Fibroblast of skin of abdomen (primary cell): ENCODE measurements around the gene PIP4K2C. TPM values are rescaled to one million over a fixed set of nuclear protein-coding genes. Genes with fewer than 3 reads are reported as not detected.

ENCODE experiments used
- DNase-seq: peaks from one replicate; pipeline ENCODE4 v3.0.0-alpha.2; 2013
- polyA plus RNA-seq, 2 experiments: library from polyadenylated mRNA; unstranded; fragments of 120-200 nt; gene quantifications; one replicate each; pipeline ENCODE4 v1.2.1, GENCODE V29; 2013; ENCODE audit not compliant: insufficient read length in 2 of 2

The PIP4K2C gene
- polyA plus RNA-seq (2013, experiment 1 of 2; ENCODE audit: insufficient read length), result 15.7 TPM
- 13.8 TPM for polyA plus RNA-seq (2013, experiment 2 of 2; ENCODE audit: insufficient read length)

- peak; percentile 45 for DNase-seq
Measured at GRCh38 chr12:57590864-57591781, at the start of gene PIP4K2C. Gene PIP4K2C, plus strand, starts transcription at chr12:57591192. Its CDS starts 98 bp downstream, at chr12:57591290.

- DNase-seq, result no peak
Measured at GRCh38 chr12:57541717-57542116, 49.3 kb upstream of the PIP4K2C start.

- no peak for DNase-seq
Measured at GRCh38 chr12:57543581-57543980, 47.4 kb upstream of the PIP4K2C start.

GRCh38 chr12:57545809-57546437 is 45.1 kb upstream of the PIP4K2C start:
- no peak for DNase-seq

GRCh38 chr12:57546438-57547287 is 44.3 kb upstream of the PIP4K2C start, which contains the start of gene DCTN2:
Gene DCTN2, minus strand, starts transcription at chr12:57547192. Its CDS starts 129 bp downstream, at chr12:57547063.
- peak; percentile 97 for DNase-seq

- no peak for DNase-seq
Measured at GRCh38 chr12:57547288-57548012, 43.5 kb upstream of the PIP4K2C start.

GRCh38 chr12:57548013-57548315 is 43.0 kb upstream of the PIP4K2C start:
- no peak for DNase-seq

GRCh38 chr12:57548488-57548887 is 42.5 kb upstream of the PIP4K2C start:
- no peak for DNase-seq

- no peak for DNase-seq
Measured at GRCh38 chr12:57549203-57549908, 41.6 kb upstream of the PIP4K2C start.

GRCh38 chr12:57549909-57550640 is 40.9 kb upstream of the PIP4K2C start, which contains the start of gene KIF5A:
Gene KIF5A, plus strand, starts transcription at chr12:57550044. Its CDS starts 228 bp downstream, at chr12:57550272.
- no peak for DNase-seq

GRCh38 chr12:57550641-57551549 is 40.1 kb upstream of the PIP4K2C start:
- DNase-seq, result no peak

- DNase-seq, result no peak
Measured at GRCh38 chr12:57551637-57552305, 39.2 kb upstream of the PIP4K2C start.

- no peak for DNase-seq
Measured at GRCh38 chr12:57552306-57552651, 38.7 kb upstream of the PIP4K2C start.

GRCh38 chr12:57552835-57553313 is 38.1 kb upstream of the PIP4K2C start:
- DNase-seq, result peak; percentile 51

GRCh38 chr12:57553343-57554202 is 37.4 kb upstream of the PIP4K2C start:
- no peak for DNase-seq

- DNase-seq, result no peak
Measured at GRCh38 chr12:57554453-57554852, 36.5 kb upstream of the PIP4K2C start.

GRCh38 chr12:57554897-57555296 is 36.1 kb upstream of the PIP4K2C start:
- DNase-seq, result no peak

GRCh38 chr12:57558864-57559263 is 32.1 kb upstream of the PIP4K2C start:
- no peak for DNase-seq
